PC-9 (cell line): ENCODE results near the gene SLC41A3. TPM values are rescaled to one million over a fixed set of nuclear protein-coding genes. Genes with fewer than 3 reads are reported as not detected.
A peak's percentile ranks its signal among the peaks of the same experiment; 100 is the strongest.
"Not testable (repeated sequence)": the region's sequence is repeated elsewhere in the genome, so short reads cannot be mapped to it uniquely, and the experiment has no call there.

Experiments used
- BruUV-seq: library from RNA; stranded (reverse); fragments of 400-500 nt; replicated peaks from 2 replicates; lab custom pipeline; 2021; lab: Mats Ljungman, UMichigan
- CTCF ChIA-PET: fragments of 300-600 bp; sonication (Branson Sonifier 250); formaldehyde crosslinking; loops from one replicate; lab custom pipeline; 2022; ENCODE audit warnings: antibody characterized with exemption; lab: Charles Lee
- POLR2A ChIA-PET: fragments of 300-600 bp; sonication (Branson Sonifier 250); formaldehyde crosslinking; loops from one replicate; lab custom pipeline; 2022; ENCODE audit warnings: antibody characterized with exemption; ENCODE audit not compliant: unreplicated experiment; lab: Charles Lee
- DNase-seq, 2 experiments: peaks; one replicate each; pipeline versions ENCODE4 v3.0.0 to v3.0.0-alpha.2; 2015 to 2022; ENCODE audit warnings: mixed read lengths in 1 of 2
- H2AFZ ChIP-seq: fragments of 200-600 bp; sonication (generic); 2 replicates; pipeline ENCODE4 v1.8.1; 2017; ENCODE audit warnings: antibody characterized with exemption
- H3F3A ChIP-seq: fragments of 200-600 bp; sonication (generic); 2 replicates; pipeline ENCODE4 v1.8.1; 2017; ENCODE audit warnings: antibody characterized with exemption, mild to moderate bottlenecking, low read depth; ENCODE audit not compliant: insufficient read depth
- H3K27ac ChIP-seq: fragments of 200-600 bp; sonication (generic); 2 replicates; pipeline ENCODE4 v1.6.1; 2016; ENCODE audit warnings: mixed run types
- H3K27me3 ChIP-seq: fragments of 200-600 bp; sonication (generic); 2 replicates; pipeline ENCODE4 v1.6.1; 2016; ENCODE audit warnings: low read depth, mixed run types; ENCODE audit not compliant: insufficient read depth
- H3K36me3 ChIP-seq: fragments of 200-600 bp; sonication (generic); 2 replicates; pipeline ENCODE4 v1.6.1; 2016; ENCODE audit warnings: low read depth, mixed run types
- H3K4me1 ChIP-seq: fragments of 200-600 bp; sonication (generic); replicated peaks from 2 replicates; pipeline ENCODE4 v1.6.1; 2016; ENCODE audit warnings: mixed run types; ENCODE audit not compliant: insufficient read depth
- H3K4me2 ChIP-seq: fragments of 200-600 bp; sonication (generic); 2 replicates; pipeline ENCODE4 v1.6.1; 2017; ENCODE audit warnings: mixed run types
- H3K4me3 ChIP-seq: fragments of 200-600 bp; sonication (generic); 2 replicates; pipeline ENCODE4 v1.6.1; 2016; ENCODE audit warnings: mixed run types
- H3K79me2 ChIP-seq: fragments of 200-600 bp; sonication (generic); 2 replicates; pipeline ENCODE4 v1.6.1; 2017; ENCODE audit warnings: low read depth, mixed run types
- H3K9me2 ChIP-seq: fragments of 200-600 bp; sonication (generic); 2 replicates; pipeline ENCODE4 v1.8.1; 2017; ENCODE audit warnings: mild to moderate bottlenecking; ENCODE audit not compliant: insufficient read depth
- H3K9me3 ChIP-seq: fragments of 200-600 bp; sonication (generic); 2 replicates; pipeline ENCODE4 v1.8.1; 2016; ENCODE audit warnings: low read depth; ENCODE audit not compliant: insufficient read depth
- H4K20me1 ChIP-seq: fragments of 200-600 bp; sonication (generic); 2 replicates; pipeline ENCODE4 v1.8.1; 2017; ENCODE audit not compliant: insufficient read depth
- intact Hi-C: fragments of 100-400 bp; cut with micrococcal nuclease; formaldehyde crosslinking; loops from one replicate; pipeline ENCODE4 v1.10.0; 2022; ENCODE audit not compliant: unreplicated experiment
- total RNA-seq: library from RNA; stranded (reverse); gene quantifications from 2 replicates; pipeline ENCODE4 v1.2.3, GENCODE V29; 2021
- TF ChIP-seq, protein P1 (sequence below): fragments of 200-600 bp; sonication (generic); conservative IDR thresholded peaks from 2 replicates; pipeline ENCODE4 v1.6.1; 2017; ENCODE audit warnings: mixed run types, antibody characterized with exemption, mild to moderate bottlenecking, moderate library complexity

Gene SLC41A3
- total RNA-seq, 1 experiment from 2014 or later = 67.0 TPM

DNA sequence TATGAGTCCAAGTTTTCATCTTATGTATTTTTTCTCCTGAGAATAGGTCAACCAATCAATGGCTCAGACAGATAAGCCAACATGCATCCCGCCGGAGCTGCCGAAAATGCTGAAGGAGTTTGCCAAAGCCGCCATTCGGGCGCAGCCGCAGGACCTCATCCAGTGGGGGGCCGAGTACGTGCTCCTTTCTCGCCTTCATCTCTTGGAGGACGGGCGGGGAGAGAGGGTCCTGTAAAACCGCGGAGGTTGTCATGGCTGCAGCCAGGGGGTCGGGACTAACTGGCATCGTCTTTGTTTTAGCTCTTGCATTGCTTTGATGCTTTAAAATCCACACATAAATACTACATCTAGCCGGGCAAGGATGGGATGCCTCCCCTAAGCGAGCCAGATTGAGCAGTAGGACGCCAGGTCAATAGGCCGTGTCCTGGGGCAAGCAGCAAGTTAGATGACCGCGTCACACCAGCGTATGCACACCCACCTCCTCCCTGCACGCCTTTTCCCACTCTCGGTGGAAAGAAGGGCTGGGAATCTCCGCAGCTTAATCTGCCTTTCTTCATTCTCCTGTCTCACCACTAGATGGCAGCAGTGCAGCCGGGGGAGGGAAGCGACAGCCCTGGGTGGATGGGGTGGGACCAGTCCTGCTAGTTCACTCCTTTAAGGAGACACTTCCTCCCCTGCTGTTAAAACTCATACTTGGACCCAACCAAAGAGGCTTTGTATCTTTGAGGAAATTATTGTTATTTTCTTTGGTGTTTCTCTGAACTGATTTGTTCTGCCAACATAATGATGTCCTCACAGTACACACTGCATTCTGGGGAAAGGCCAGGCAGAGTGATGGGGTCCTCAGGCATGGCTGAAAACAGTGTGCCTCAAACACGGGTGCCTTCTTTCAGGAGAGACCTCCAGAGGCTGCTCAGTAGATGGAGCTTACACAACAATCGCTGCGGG lies 111.7 kb downstream of the SLC41A3 start:
- H2AFZ ChIP-seq, H3K4me3 ChIP-seq, H3K9me3 ChIP-seq, H4K20me1 ChIP-seq, BruUV-seq, H3K9me2 ChIP-seq, H3K27me3 ChIP-seq, H3F3A ChIP-seq, H3K27ac ChIP-seq, H3K79me2 ChIP-seq, H3K36me3 ChIP-seq, POLR2A ChIA-PET, CTCF ChIA-PET: not testable (repeated sequence)
- intact Hi-C loops = loop anchor here (5.0 kb wide), 1 partner anchor 415 kb away; no protein-coding TSS in a partner anchor
- peak overlapping the region; percentile 42; the same call in 1 of the 2 replicates for H3K4me2 ChIP-seq
- TF ChIP-seq, protein P1, sequence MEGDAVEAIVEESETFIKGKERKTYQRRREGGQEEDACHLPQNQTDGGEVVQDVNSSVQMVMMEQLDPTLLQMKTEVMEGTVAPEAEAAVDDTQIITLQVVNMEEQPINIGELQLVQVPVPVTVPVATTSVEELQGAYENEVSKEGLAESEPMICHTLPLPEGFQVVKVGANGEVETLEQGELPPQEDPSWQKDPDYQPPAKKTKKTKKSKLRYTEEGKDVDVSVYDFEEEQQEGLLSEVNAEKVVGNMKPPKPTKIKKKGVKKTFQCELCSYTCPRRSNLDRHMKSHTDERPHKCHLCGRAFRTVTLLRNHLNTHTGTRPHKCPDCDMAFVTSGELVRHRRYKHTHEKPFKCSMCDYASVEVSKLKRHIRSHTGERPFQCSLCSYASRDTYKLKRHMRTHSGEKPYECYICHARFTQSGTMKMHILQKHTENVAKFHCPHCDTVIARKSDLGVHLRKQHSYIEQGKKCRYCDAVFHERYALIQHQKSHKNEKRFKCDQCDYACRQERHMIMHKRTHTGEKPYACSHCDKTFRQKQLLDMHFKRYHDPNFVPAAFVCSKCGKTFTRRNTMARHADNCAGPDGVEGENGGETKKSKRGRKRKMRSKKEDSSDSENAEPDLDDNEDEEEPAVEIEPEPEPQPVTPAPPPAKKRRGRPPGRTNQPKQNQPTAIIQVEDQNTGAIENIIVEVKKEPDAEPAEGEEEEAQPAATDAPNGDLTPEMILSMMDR = peak; percentile 81
- DNase-seq = peak in 1 of 2 experiments; percentile 51
- peaks cover 10% of the 10 kb centered on the region for H3K4me1 ChIP-seq

DNA sequence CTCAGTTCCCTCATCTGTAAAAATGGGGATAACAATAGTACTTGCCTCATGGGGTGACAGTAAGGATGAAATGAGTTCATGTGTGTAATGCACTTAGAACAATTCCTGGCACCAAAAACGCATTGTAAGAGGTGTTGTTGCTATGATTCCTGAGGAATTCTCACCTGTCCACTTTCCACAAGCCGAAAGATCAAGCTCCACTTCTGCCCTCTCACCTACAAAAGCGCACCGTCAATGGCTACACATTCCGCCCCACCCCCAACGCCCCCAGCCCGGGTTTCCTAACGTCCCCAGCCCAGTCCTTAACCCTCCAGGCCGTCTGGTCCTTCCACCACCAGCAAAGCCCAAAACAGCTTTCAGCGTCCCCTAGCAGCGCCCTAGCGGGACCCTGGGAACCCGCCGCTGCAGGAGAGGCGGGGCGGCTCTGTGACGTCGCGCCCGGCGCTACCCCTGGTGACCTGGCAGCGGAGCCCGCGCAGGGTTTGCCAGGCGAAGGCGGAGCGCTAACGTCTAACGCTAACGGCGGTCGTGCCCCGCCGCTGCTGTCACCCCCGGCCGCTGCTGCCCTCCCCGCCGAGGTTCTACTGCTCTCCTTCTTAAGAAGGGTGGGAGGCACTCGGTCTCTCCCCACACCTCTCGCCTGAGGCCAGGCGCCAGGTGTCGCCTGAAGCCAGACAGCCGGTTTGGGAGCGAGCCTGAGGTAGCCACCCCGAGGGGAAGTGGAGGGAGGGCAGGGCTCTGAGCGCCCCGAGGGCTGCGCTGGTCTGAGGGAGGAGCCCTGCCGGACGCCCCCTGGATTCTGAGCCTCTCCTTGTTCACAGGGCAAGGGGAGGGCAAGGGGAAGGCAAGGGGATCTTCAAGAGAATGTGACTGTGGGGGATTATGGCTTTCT lies 115.0 kb downstream of the SLC41A3 start, which contains the start of gene ROPN1B:
Gene ROPN1B, plus strand, starts transcription at position 478 of the 892 bp plus-strand sequence. CDS start 2,877 bp downstream, outside the sequence.
- H3K27ac ChIP-seq, H3K9me2 ChIP-seq, H3K27me3 ChIP-seq, H2AFZ ChIP-seq, H3K9me3 ChIP-seq, DNase-seq, H4K20me1 ChIP-seq, H3K4me3 ChIP-seq, CTCF ChIA-PET, H3F3A ChIP-seq, H3K36me3 ChIP-seq, H3K79me2 ChIP-seq: not testable (repeated sequence)
- intact Hi-C loops = loop anchor here (5.0 kb wide), 1 partner anchor 158 kb away; no protein-coding TSS in a partner anchor
- BruUV-seq = TSS peak; percentile 39
- POLR2A ChIA-PET = interaction anchor here (0.6 kb wide), 1 partner anchor 113 kb away, joined by 3 read pairs; no protein-coding TSS in a partner anchor
- Histone ChIP-seq H3K4me2 (peak within 1 kb of the TSS; percentile 56; the same call in 1 of the 2 replicates), H3K4me1 (peaks cover 19% of the 10 kb centered on the region)

DNA sequence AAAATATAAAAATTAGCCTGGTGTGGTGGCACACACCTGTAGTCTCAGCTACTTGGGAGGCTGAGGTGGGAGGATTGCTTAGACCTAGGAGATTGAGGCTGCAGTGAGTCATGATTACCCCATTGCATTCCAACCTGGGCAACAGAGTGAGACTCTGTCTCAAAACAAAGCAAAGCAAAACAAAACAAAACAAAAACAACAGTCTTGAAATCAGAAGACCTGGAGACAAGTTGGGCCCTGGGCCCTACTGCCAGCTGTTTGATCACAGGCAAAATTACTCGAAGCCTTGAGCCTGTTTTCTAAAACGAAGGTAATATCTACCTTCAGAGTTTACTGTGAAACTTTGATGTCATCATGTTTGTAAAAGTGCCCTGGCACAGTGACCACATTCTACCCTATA lies 115.8 kb downstream of the SLC41A3 start:
- CTCF ChIA-PET, H3K9me3 ChIP-seq: not testable (repeated sequence)

More for the DNA sequence above, 115.8 kb downstream of the SLC41A3 start:
- intact Hi-C loops = loop anchor here (5.0 kb wide), 1 partner anchor 159 kb away; no protein-coding TSS in a partner anchor
- H3K79me2 ChIP-seq, POLR2A ChIA-PET, H3F3A ChIP-seq, H3K36me3 ChIP-seq, BruUV-seq, H2AFZ ChIP-seq, DNase-seq, H3K27ac ChIP-seq, H3K27me3 ChIP-seq, H4K20me1 ChIP-seq, H3K9me2 ChIP-seq, H3K4me3 ChIP-seq: not testable (repeated sequence)
- peaks cover 19% of the 10 kb centered on the region for H3K4me1 ChIP-seq
- H3K4me2 ChIP-seq = 0 out of 2 replicates have a peak overlapping the region, but pooled peaks have one; percentile 7
